ENCODE results near the gene RASL12.

DNA sequence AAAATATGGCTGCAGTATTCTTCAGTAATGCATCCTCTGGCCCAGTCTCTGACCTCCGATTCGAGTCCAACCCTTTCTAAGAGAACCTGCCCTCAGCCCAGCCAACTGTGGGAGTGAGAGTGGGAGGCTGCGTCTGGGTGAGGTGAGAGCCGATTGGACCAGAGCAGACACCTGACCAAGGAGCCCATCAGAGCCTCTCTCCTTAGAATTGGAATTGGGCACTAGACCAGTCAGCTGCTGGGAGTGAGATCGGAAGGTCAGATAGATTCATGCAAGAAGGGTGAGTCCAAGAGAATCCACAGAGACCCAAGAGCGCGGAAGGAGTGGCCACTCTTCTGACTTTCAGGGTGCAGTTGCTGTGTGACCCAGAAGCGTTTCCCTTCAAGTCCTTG lies 10.2 kb downstream of the RASL12 start:
- TF ChIP-seq SUZ12 (IDR thresholded peaks at IDR 0.05; ENCODE audit: low read length) (no peak), CHD2 (IDR thresholded peaks at IDR 0.05; ENCODE audit: low read length) (no peak), POLR2A (IDR thresholded peaks at IDR 0.05; ENCODE audit: control extremely low read depth in 1 of 2, low read depth in 2 of 2, low read length in 2 of 2) (no peak), TAF1 (IDR thresholded peaks at IDR 0.05; ENCODE audit: low read depth, low read length) (no peak), EZH2 (IDR thresholded peaks at IDR 0.05; ENCODE audit: low read depth, low read length, severe bottlenecking) (no peak), BCL11A (IDR thresholded peaks at IDR 0.05; ENCODE audit: low read depth in 2 of 2, low read length in 2 of 2) (no peak)
- TF ChIP-seq, protein P1, sequence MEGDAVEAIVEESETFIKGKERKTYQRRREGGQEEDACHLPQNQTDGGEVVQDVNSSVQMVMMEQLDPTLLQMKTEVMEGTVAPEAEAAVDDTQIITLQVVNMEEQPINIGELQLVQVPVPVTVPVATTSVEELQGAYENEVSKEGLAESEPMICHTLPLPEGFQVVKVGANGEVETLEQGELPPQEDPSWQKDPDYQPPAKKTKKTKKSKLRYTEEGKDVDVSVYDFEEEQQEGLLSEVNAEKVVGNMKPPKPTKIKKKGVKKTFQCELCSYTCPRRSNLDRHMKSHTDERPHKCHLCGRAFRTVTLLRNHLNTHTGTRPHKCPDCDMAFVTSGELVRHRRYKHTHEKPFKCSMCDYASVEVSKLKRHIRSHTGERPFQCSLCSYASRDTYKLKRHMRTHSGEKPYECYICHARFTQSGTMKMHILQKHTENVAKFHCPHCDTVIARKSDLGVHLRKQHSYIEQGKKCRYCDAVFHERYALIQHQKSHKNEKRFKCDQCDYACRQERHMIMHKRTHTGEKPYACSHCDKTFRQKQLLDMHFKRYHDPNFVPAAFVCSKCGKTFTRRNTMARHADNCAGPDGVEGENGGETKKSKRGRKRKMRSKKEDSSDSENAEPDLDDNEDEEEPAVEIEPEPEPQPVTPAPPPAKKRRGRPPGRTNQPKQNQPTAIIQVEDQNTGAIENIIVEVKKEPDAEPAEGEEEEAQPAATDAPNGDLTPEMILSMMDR (IDR thresholded peaks at IDR 0.05; ENCODE audit: control extremely low read depth in 1 of 3, insufficient read depth in 1 of 3, low read depth in 1 of 3, low read length in 3 of 3) = no peak
